ENCODE results near the gene CLPTM1. TPM values are rescaled to one million over a fixed set of nuclear protein-coding genes. Genes with fewer than 3 reads are reported as not detected.

Gene CLPTM1
- polyA plus RNA-seq, 1 of the 3 experiments (the other 2 are of a cell fraction), result 86.5 TPM

DNA sequence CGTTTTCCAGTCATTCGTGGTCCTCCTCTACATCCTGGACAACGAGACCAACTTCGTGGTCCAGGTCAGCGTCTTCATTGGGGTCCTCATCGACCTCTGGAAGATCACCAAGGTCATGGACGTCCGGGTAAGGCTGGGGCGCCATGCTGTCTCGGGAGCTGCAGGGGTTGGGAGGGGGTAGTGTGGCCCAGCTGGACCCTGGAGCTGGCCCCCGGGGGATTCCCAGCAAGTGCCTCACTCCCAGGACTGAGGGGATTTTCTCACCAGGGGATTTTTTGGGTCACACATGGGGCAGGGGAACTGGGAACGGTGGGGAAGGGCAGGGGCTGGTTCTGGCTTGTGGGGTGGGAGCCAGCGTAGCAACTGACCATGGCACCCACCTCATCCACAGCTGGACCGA lies 35.3 kb downstream of the CLPTM1 start:
- no peak overlapping the region for H3K9ac ChIP-seq
- no peaks in the 10 kb centered on the region for H4K20me1 ChIP-seq (ENCODE audit: insufficient read depth)
- no peaks in the 10 kb centered on the region for H3K27me3 ChIP-seq (ENCODE audit: insufficient read depth)
- POLR2A ChIA-PET, result no interaction called here
- no peak overlapping the region for H3K4me2 ChIP-seq
- no peak overlapping the region for H2AFZ ChIP-seq (ENCODE audit: low read depth)
- H3K36me3 ChIP-seq (replicated peaks in 1 of 2; ENCODE audit: control insufficient read depth in 1 of 2, insufficient read depth in 2 of 2, low read length in 1 of 2), result peaks cover 0 to 38% of the 10 kb centered on the region in 2 experiments
- CTCF ChIA-PET, result interaction anchor here (1.3 to 3.4 kb wide), 2 partner anchors 10 to 32 kb away, joined by 3 to 21 read pairs; partner anchors contain the start of gene RELB
- no peak for TF ChIP-seq ZBTB33 (IDR thresholded peaks at IDR 0.05; ENCODE audit: borderline replicate concordance, low read depth)
- TF ChIP-seq EZH2phosphoT487 (IDR thresholded peaks at IDR 0.05; ENCODE audit: borderline replicate concordance, low read depth), result no peak
- TF ChIP-seq, protein P1, sequence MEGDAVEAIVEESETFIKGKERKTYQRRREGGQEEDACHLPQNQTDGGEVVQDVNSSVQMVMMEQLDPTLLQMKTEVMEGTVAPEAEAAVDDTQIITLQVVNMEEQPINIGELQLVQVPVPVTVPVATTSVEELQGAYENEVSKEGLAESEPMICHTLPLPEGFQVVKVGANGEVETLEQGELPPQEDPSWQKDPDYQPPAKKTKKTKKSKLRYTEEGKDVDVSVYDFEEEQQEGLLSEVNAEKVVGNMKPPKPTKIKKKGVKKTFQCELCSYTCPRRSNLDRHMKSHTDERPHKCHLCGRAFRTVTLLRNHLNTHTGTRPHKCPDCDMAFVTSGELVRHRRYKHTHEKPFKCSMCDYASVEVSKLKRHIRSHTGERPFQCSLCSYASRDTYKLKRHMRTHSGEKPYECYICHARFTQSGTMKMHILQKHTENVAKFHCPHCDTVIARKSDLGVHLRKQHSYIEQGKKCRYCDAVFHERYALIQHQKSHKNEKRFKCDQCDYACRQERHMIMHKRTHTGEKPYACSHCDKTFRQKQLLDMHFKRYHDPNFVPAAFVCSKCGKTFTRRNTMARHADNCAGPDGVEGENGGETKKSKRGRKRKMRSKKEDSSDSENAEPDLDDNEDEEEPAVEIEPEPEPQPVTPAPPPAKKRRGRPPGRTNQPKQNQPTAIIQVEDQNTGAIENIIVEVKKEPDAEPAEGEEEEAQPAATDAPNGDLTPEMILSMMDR (IDR thresholded peaks at IDR 0.05), result no peak
- TF ChIP-seq RAD21 (IDR thresholded peaks at IDR 0.05; ENCODE audit: low read length), result no peak
- no peak for TF ChIP-seq NFIC (IDR thresholded peaks at IDR 0.05; ENCODE audit: borderline replicate concordance)
- no peak for TF ChIP-seq FOXJ3 (CRISPR knock-in tag; IDR thresholded peaks at IDR 0.05)
- TF ChIP-seq, protein P2, sequence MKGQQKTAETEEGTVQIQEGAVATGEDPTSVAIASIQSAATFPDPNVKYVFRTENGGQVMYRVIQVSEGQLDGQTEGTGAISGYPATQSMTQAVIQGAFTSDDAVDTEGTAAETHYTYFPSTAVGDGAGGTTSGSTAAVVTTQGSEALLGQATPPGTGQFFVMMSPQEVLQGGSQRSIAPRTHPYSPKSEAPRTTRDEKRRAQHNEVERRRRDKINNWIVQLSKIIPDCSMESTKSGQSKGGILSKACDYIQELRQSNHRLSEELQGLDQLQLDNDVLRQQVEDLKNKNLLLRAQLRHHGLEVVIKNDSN (IDR thresholded peaks at IDR 0.05; ENCODE audit: borderline replicate concordance, low read depth), result no peak
- no peak for TF ChIP-seq RCOR1 (IDR thresholded peaks at IDR 0.05; ENCODE audit: low read length)
- no peak for TF ChIP-seq FOXM1 (IDR thresholded peaks at IDR 0.05; ENCODE audit: low read depth)
- TF ChIP-seq TCF12 (IDR thresholded peaks at IDR 0.05), result no peak
- no peak for TF ChIP-seq RFX5 (IDR thresholded peaks at IDR 0.05; ENCODE audit: low read length)
- TF ChIP-seq GABPA (IDR thresholded peaks at IDR 0.05; ENCODE audit: low read depth), result no peak
- TF ChIP-seq NRF1 (IDR thresholded peaks at IDR 0.05; ENCODE audit: low read depth, low read length), result no peak
- TF ChIP-seq SIN3A (IDR thresholded peaks at IDR 0.05; ENCODE audit: borderline replicate concordance, low read depth, low read length), result no peak
- no peak for TF ChIP-seq FOSL2 (IDR thresholded peaks at IDR 0.05; ENCODE audit: borderline replicate concordance, low read depth)
- no peak for TF ChIP-seq MEF2A (IDR thresholded peaks at IDR 0.05; ENCODE audit: borderline replicate concordance, low read depth)
- H3K79me2 ChIP-seq (ENCODE audit: insufficient read depth), result no peaks in the 10 kb centered on the region
- no peak for DNase-seq
- H3K9me2 ChIP-seq, result no peaks in the 10 kb centered on the region
- H3K4me1 ChIP-seq (ENCODE audit: control insufficient read depth in 1 of 2, insufficient read depth in 2 of 2, low read depth in 1 of 2, low read length in 1 of 2), result no peaks in the 10 kb centered on the region
- H3K27ac ChIP-seq (ENCODE audit: low read depth in 2 of 2, low read length in 1 of 2), result no peak overlapping the region
- WGBS (ENCODE audit: low lambda C conversion rate), result 89% methylated on average over 13 of the region's 14 CpGs
- H3K4me3 ChIP-seq (ENCODE audit: low read depth in 2 of 2, low read length in 1 of 2), result no peak overlapping the region
- H3F3A ChIP-seq (replicated peaks; ENCODE audit: insufficient read depth), result no peaks in the 10 kb centered on the region
- no peaks in the 10 kb centered on the region for H3K9me3 ChIP-seq

Measured in SK-N-SH (cell line).